ENCODE results near the gene TADA2A.
"Not testable (repeated sequence)": the region's sequence is repeated elsewhere in the genome, so short reads cannot be mapped to it uniquely, and the experiment has no call there.

DNA sequence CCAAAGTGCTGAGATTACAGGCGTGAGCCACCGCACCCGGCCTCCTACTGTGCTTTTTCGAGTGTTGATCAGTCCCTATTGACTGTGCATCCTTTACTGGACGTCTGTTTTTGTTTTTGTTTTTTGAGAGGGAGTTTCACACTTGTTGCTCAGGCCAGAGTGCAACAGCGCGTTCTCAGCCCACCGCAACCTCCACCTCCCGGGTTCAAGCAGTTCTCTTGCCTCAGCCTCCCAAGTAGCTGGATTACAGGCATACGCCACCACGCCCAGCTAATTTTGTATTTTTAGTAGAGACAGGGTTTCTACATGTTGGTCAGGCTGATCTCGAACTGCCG is 1.4 kb downstream of the TADA2A start:
- TF ChIP-seq, protein P1, sequence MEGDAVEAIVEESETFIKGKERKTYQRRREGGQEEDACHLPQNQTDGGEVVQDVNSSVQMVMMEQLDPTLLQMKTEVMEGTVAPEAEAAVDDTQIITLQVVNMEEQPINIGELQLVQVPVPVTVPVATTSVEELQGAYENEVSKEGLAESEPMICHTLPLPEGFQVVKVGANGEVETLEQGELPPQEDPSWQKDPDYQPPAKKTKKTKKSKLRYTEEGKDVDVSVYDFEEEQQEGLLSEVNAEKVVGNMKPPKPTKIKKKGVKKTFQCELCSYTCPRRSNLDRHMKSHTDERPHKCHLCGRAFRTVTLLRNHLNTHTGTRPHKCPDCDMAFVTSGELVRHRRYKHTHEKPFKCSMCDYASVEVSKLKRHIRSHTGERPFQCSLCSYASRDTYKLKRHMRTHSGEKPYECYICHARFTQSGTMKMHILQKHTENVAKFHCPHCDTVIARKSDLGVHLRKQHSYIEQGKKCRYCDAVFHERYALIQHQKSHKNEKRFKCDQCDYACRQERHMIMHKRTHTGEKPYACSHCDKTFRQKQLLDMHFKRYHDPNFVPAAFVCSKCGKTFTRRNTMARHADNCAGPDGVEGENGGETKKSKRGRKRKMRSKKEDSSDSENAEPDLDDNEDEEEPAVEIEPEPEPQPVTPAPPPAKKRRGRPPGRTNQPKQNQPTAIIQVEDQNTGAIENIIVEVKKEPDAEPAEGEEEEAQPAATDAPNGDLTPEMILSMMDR (conservative IDR thresholded peaks at IDR 0.05; ENCODE audit: low read length), result not testable (repeated sequence)
- not testable (repeated sequence) for TF ChIP-seq EZH2phosphoT487 (IDR thresholded peaks at IDR 0.05; ENCODE audit: borderline replicate concordance)

Data from Loucy (cell line).